GM12878 (cell line): Measurements from ENCODE around the gene RAD51B. TPM values are rescaled to one million over a fixed set of nuclear protein-coding genes. Genes with fewer than 3 reads are reported as not detected.

Source experiments
- ATAC-seq: fragments of 200-7000 bp; cut with Tn5 transposase; 3 replicates; pipeline ENCODE4 v1.9.1; 2020; ENCODE audit warnings: mild to moderate bottlenecking, moderate library complexity
- BruUV-seq: library from RNA; stranded (reverse); fragments of 400-500 nt; replicated peaks from 2 replicates; lab custom pipeline; 2021; lab: Mats Ljungman, UMichigan
- CTCF ChIA-PET: fragments of 300-600 bp; sonication (Branson Sonifier 250); formaldehyde crosslinking; extraction: SDS; loops from one replicate; lab custom pipeline; 2021; ENCODE audit warnings: inconsistent platforms; lab: Yijun Ruan, JAX
- POLR2A ChIA-PET: fragments of 350-600 bp; formaldehyde crosslinking; extraction: SDS; loops from one replicate; lab custom pipeline; 2021; ENCODE audit warnings: inconsistent platforms; lab: Charles Lee
- RAD21 ChIA-PET: fragments of 300-600 bp; sonication (Branson Sonifier 250); formaldehyde crosslinking; loops from one replicate; lab custom pipeline; 2023; ENCODE audit warnings: antibody characterized with exemption; ENCODE audit not compliant: unreplicated experiment; lab: Charles Lee
- SMC1A ChIA-PET: fragments of 300-600 bp; sonication (Branson Sonifier 250); formaldehyde crosslinking; loops from one replicate; lab custom pipeline; 2023; ENCODE audit not compliant: unreplicated experiment, uncharacterized antibody; lab: Charles Lee
- DNase-seq: peaks from one replicate; pipeline ENCODE4 v3.0.0-alpha.2; 2011; ENCODE audit warnings: low read depth, low spot score
- FAIRE-seq: peaks from 3 replicates; lab custom pipeline; 2011; peaks lifted over from hg19 to GRCh38; lab: Jason Lieb, UNC
- H2AFZ ChIP-seq: 2 replicates; pipeline ENCODE4 v1.6.0; 2011; ENCODE audit warnings: low read depth, low read length, control low read depth; ENCODE audit not compliant: control insufficient read depth
- H3K27ac ChIP-seq: 2 replicates; pipeline ENCODE4 v1.5.1; 2011; ENCODE audit warnings: control low read depth; ENCODE audit not compliant: control insufficient read depth, insufficient read depth
- H3K27me3 ChIP-seq, 2 experiments: replicated peaks in 1 of 2; 2 replicates each; pipeline versions ENCODE4 v1.6.0 to v1.6.1; 2011; ENCODE audit warnings: low read length in 1 of 2; ENCODE audit not compliant: control insufficient read depth in 2 of 2, insufficient read depth in 2 of 2
- H3K36me3 ChIP-seq, 2 experiments: 2 replicates each; pipeline ENCODE4 v1.5.1; 2011; ENCODE audit warnings: low read length in 1 of 2; ENCODE audit not compliant: control insufficient read depth in 2 of 2, insufficient read depth in 2 of 2
- H3K4me1 ChIP-seq: 2 replicates; pipeline ENCODE4 v1.6.1; 2011; ENCODE audit warnings: mild to moderate bottlenecking, low read length, moderate library complexity, mixed read lengths; ENCODE audit not compliant: control insufficient read depth, insufficient read depth
- H3K4me2 ChIP-seq: 2 replicates; pipeline ENCODE4 v1.6.0; 2011; ENCODE audit warnings: control low read depth; ENCODE audit not compliant: control insufficient read depth, insufficient read depth
- H3K4me3 ChIP-seq: fragments of 200-600 bp; sonication (generic); 2 replicates; pipeline ENCODE4 v1.5.1; 2016
- H3K79me2 ChIP-seq: 2 replicates; pipeline ENCODE4 v1.6.0; 2011; ENCODE audit warnings: low read length; ENCODE audit not compliant: control insufficient read depth, insufficient read depth
- H3K9ac ChIP-seq: 2 replicates; pipeline ENCODE4 v1.8.0; 2011; ENCODE audit warnings: low read length, control low read depth, mixed read lengths; ENCODE audit not compliant: control insufficient read depth, insufficient read depth
- H3K9me3 ChIP-seq: replicated peaks from 3 replicates; pipeline ENCODE4 v1.5.1; 2011; ENCODE audit warnings: mild to moderate bottlenecking, low read length; ENCODE audit not compliant: control insufficient read depth, insufficient read depth
- H4K20me1 ChIP-seq: 2 replicates; pipeline ENCODE4 v1.6.0; 2011; ENCODE audit not compliant: control insufficient read depth, insufficient read depth
- BHLHE40 ChIP-seq, 2 experiments: fragments of 450-650 bp in 1 of 2; IDR thresholded peaks; 2 replicates each; pipeline ENCODE4 v1.6.1; 2011 to 2017; ENCODE audit warnings: low read depth in 2 of 2, borderline replicate concordance in 1 of 2, improper control_type of control experiment in 1 of 2, low read length in 1 of 2, mild to moderate bottlenecking in 1 of 2
- BRCA1 ChIP-seq: IDR thresholded peaks from 2 replicates; pipeline ENCODE4 v1.6.1; 2011; ENCODE audit warnings: low read depth, low read length, improper control_type of control experiment
- CREB1 ChIP-seq: IDR thresholded peaks from 2 replicates; pipeline ENCODE4 v1.6.1; 2012; ENCODE audit warnings: low read depth, mild to moderate bottlenecking, inconsistent platforms
- DPF2 ChIP-seq: fragments of 450-650 bp; IDR thresholded peaks from 2 replicates; pipeline ENCODE4 v1.6.1; 2017; ENCODE audit warnings: mild to moderate bottlenecking
- IKZF2 ChIP-seq, 2 experiments: fragments of 450-650 bp; IDR thresholded peaks; 2 replicates each; pipeline ENCODE4 v1.6.1; 2017; ENCODE audit warnings: mild to moderate bottlenecking in 2 of 2, moderate library complexity in 2 of 2
- KLF5 ChIP-seq: fragments of 450-650 bp; IDR thresholded peaks from 2 replicates; pipeline ENCODE4 v1.6.1; 2014; ENCODE audit warnings: mild to moderate bottlenecking; ENCODE audit not compliant: partially characterized antibody
- NFYB ChIP-seq: IDR thresholded peaks from 2 replicates; pipeline ENCODE4 v1.6.1; 2011; ENCODE audit warnings: low read depth, mild to moderate bottlenecking, low read length, improper control_type of control experiment, moderate library complexity; ENCODE audit not compliant: insufficient read depth
- NKRF ChIP-seq: fragments of 450-650 bp; conservative IDR thresholded peaks from 2 replicates; pipeline ENCODE4 v1.6.1; 2017; ENCODE audit warnings: mild to moderate bottlenecking, moderate library complexity
- PAX5 ChIP-seq: IDR thresholded peaks from 2 replicates; pipeline ENCODE4 v1.6.1; 2011; ENCODE audit warnings: low read depth, low read length, borderline replicate concordance
- POU2F2 ChIP-seq: IDR thresholded peaks from 3 replicates; pipeline ENCODE4 v1.6.1; 2011; ENCODE audit warnings: low read depth, mild to moderate bottlenecking, low read length, borderline replicate concordance
- RAD21 ChIP-seq: IDR thresholded peaks from 2 replicates; pipeline ENCODE4 v1.6.1; 2011; ENCODE audit warnings: mild to moderate bottlenecking, low read depth, low read length, moderate library complexity; ENCODE audit not compliant: insufficient read depth
- SIN3A ChIP-seq: IDR thresholded peaks from 2 replicates; pipeline ENCODE4 v1.6.1; 2012; ENCODE audit warnings: low read depth, low read length, improper control_type of control experiment
- SREBF1 ChIP-seq: IDR thresholded peaks from 2 replicates; pipeline ENCODE4 v1.6.1; 2012; ENCODE audit warnings: mild to moderate bottlenecking, low read length
- SRF ChIP-seq, 2 experiments: IDR thresholded peaks; 2 replicates each; pipeline ENCODE4 v1.6.1; 2011; ENCODE audit warnings: low read depth in 2 of 2, low read length in 2 of 2, mild to moderate bottlenecking in 1 of 2, moderate library complexity in 1 of 2
- YY1 ChIP-seq: IDR thresholded peaks from 2 replicates; pipeline ENCODE4 v1.6.1; 2011; ENCODE audit warnings: low read depth, mild to moderate bottlenecking, low read length
- WGBS: methylation state at CpG from one replicate; pipeline ENCODE4 v1.1.6; 2016; ENCODE audit warnings: low lambda C conversion rate; ENCODE audit not compliant: insufficient replicate concordance, insufficient coverage; ENCODE audit errors: missing lambda C conversion rate; 5-methylcytosine and 5-hydroxymethylcytosine counted together
- in situ Hi-C: fragments of 300-500 bp; cut with MboI; formaldehyde crosslinking; loops from 9 replicates; pipeline ENCODE4 v1.14.3; 2018; ENCODE audit warnings: mixed read lengths
- intact Hi-C: fragments of 100-400 bp; cut with micrococcal nuclease; formaldehyde crosslinking; loops from one replicate; pipeline ENCODE4 v1.14.2; 2022; ENCODE audit not compliant: unreplicated experiment
- polyA plus RNA-seq, 11 experiments: library from polyadenylated mRNA; depleted of rRNA in 4 of 11; unstranded in 6 of 11; stranded (reverse) in 5 of 11; fragments of >200 nt; fragmentation: Nextera tagmentation in 4 of 11; fragmentation: Illumina TruSeq in 1 of 11; extraction: Ambion mirVana in 4 of 11; extraction: Trizol in 1 of 11; gene quantifications; 1 replicate in 1 of 11; 2 replicates in 10 of 11; pipeline versions ENCODE4 v1.2.1 to v1.2.3, GENCODE V29; 2011 to 2016; ENCODE audit warnings: inconsistent platforms in 2 of 11, missing spikeins in 2 of 11, low read depth in 1 of 11
- total RNA-seq, 4 experiments: library from RNA; depleted of rRNA in 3 of 4; stranded (reverse); fragments of >200 nt in 3 of 4; fragmentation: Illumina TruSeq in 1 of 4; extraction: Trizol in 1 of 4; gene quantifications; 2 replicates each; pipeline versions ENCODE4 v1.2.1 to v1.2.3, GENCODE V29; 2013 to 2021
- TF ChIP-seq, protein P1 (sequence below): fragments of 450-650 bp; IDR thresholded peaks from 2 replicates; pipeline ENCODE4 v1.6.1; 2016; ENCODE audit warnings: mild to moderate bottlenecking, moderate library complexity, borderline replicate concordance

Gene RAD51B
- total and polyA plus RNA-seq, 10 of the 15 experiments (the other 5 are each of a cell fraction or from before 2014, with no cell fraction given): 9.8 to 26.8 (median 21.3) TPM

DNA sequence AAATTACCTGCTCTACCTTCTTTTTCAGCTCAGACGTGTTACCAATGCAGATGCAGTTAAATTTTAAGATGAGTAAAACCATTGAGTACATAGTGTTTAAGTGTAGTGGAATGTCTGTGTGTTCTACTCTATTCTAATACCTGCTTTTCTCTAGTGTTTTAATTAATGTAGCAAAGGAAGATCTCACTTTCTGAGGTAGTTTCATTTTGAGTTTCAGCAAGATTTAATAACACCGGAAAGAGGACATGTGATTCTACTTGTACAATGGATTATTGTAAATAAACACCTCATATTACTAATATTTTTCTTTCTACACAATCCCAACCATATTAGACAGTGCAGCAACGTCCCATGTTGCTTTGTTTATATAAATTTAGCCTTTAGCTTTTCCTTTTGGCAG, 315.4 kb downstream of the RAD51B start (continued):
- TF ChIP-seq, protein P1, sequence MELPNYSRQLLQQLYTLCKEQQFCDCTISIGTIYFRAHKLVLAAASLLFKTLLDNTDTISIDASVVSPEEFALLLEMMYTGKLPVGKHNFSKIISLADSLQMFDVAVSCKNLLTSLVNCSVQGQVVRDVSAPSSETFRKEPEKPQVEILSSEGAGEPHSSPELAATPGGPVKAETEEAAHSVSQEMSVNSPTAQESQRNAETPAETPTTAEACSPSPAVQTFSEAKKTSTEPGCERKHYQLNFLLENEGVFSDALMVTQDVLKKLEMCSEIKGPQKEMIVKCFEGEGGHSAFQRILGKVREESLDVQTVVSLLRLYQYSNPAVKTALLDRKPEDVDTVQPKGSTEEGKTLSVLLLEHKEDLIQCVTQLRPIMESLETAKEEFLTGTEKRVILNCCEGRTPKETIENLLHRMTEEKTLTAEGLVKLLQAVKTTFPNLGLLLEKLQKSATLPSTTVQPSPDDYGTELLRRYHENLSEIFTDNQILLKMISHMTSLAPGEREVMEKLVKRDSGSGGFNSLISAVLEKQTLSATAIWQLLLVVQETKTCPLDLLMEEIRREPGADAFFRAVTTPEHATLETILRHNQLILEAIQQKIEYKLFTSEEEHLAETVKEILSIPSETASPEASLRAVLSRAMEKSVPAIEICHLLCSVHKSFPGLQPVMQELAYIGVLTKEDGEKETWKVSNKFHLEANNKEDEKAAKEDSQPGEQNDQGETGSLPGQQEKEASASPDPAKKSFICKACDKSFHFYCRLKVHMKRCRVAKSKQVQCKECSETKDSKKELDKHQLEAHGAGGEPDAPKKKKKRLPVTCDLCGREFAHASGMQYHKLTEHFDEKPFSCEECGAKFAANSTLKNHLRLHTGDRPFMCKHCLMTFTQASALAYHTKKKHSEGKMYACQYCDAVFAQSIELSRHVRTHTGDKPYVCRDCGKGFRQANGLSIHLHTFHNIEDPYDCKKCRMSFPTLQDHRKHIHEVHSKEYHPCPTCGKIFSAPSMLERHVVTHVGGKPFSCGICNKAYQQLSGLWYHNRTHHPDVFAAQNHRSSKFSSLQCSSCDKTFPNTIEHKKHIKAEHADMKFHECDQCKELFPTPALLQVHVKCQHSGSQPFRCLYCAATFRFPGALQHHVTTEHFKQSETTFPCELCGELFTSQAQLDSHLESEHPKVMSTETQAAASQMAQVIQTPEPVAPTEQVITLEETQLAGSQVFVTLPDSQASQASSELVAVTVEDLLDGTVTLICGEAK: no peak
- no peak for TF ChIP-seq RAD21
- no peak for TF ChIP-seq SREBF1
- TF ChIP-seq YY1: no peak
- no peak; a peak in 1 of 4 replicates for TF ChIP-seq BHLHE40 (IDR thresholded peaks at IDR 0.05; ENCODE audit: borderline replicate concordance in 1 of 2, low read depth in 2 of 2, low read length in 1 of 2)
- TF ChIP-seq IKZF2 (IDR thresholded peaks at IDR 0.05): 0 out of 4 replicates have a peak, but pooled peaks of 1 of the 2 experiments have one; percentile 35
- TF ChIP-seq SIN3A: no peak
- no peak for TF ChIP-seq POU2F2

- BruUV-seq: no TSS peak
- ATAC-seq (no peak), FAIRE-seq (peak; percentile 44), DNase-seq (no peak)
- H3K4me1 ChIP-seq: peaks cover 7% of the 10 kb centered on the region
- SMC1A ChIA-PET: interaction anchor here (0.6 to 1.5 kb wide), 9 partner anchors 23 to 686 kb away, joined by 3 to 6 read pairs (median 3); no protein-coding TSS in a partner anchor
- CTCF ChIA-PET: interaction anchor here (0.7 to 1.0 kb wide), 3 partner anchors 13 to 202 kb away, joined by 3 read pairs; no protein-coding TSS in a partner anchor
- H3K27me3 ChIP-seq: no peaks in the 10 kb centered on the region
- no peak overlapping the region for H3K4me2 ChIP-seq
- no peaks in the 10 kb centered on the region for H3K79me2 ChIP-seq
- no peaks in the 10 kb centered on the region for H4K20me1 ChIP-seq
- POLR2A ChIA-PET: no interaction called here
- H3K36me3 ChIP-seq: no peaks in the 10 kb centered on the region
- no peak overlapping the region for H2AFZ ChIP-seq
- 100% methylated on average over 2 of the region's 2 CpGs for WGBS
- H3K9ac ChIP-seq: no peak overlapping the region
- H3K4me3 ChIP-seq: no peak overlapping the region
- intact Hi-C loops (no loop called here), in situ Hi-C loops (no loop called here)
- RAD21 ChIA-PET: interaction anchor here (0.7 to 1.3 kb wide), 2 partner anchors 37 to 112 kb away, joined by 3 read pairs; no protein-coding TSS in a partner anchor
- no peak overlapping the region for H3K27ac ChIP-seq
- H3K9me3 ChIP-seq: no peaks in the 10 kb centered on the region
- no peak for TF ChIP-seq SREBF1
- TF ChIP-seq PAX5: no peak
- no peak for TF ChIP-seq NKRF
- no peak for TF ChIP-seq CREB1
- TF ChIP-seq DPF2: no peak
- no peak for TF ChIP-seq SRF (IDR thresholded peaks at IDR 0.05; ENCODE audit: low read depth in 2 of 2, low read length in 2 of 2)
- no peak for TF ChIP-seq BRCA1
- TF ChIP-seq NFYB: no peak
- no peak for TF ChIP-seq POU2F2
- no peak for TF ChIP-seq KLF5
Measured at GRCh38 chr14:68135566-68135965, 316.0 kb downstream of the RAD51B start.
